NOMO-1 (cell line): ENCODE measurements around the gene SLC27A4.

Experiments used
- DNase-seq, 2 experiments: peaks; one replicate each; lab custom pipeline; 2025; ENCODE audit not compliant: unreplicated experiment in 2 of 2; lab: John Stamatoyannopoulos, UW

The SLC27A4 gene

GRCh38 chr9:128339761-128340690 is at the start of gene SLC27A4:
SLC27A4 (plus strand) TSS chr9:128340527; CDS start chr9:128343133, 2,606 bp downstream.
- DNase-seq = peak; percentile 77 to 91

- DNase-seq = no peak
Measured at GRCh38 chr9:128292009-128292408, 48.3 kb upstream of the SLC27A4 start.

GRCh38 chr9:128293091-128293490 is 47.2 kb upstream of the SLC27A4 start:
- DNase-seq = no peak

- no peak for DNase-seq
Measured at GRCh38 chr9:128294142-128294541, 46.2 kb upstream of the SLC27A4 start.

- DNase-seq = no peak
Measured at GRCh38 chr9:128296340-128297220, 43.7 kb upstream of the SLC27A4 start.

GRCh38 chr9:128297221-128297773 is 43.0 kb upstream of the SLC27A4 start:
- no peak for DNase-seq

- DNase-seq = no peak
Measured at GRCh38 chr9:128298535-128299482, 41.5 kb upstream of the SLC27A4 start.

GRCh38 chr9:128304136-128304970 is 36.0 kb upstream of the SLC27A4 start:
- no peak for DNase-seq

- DNase-seq = no peak
Measured at GRCh38 chr9:128304971-128305288, 35.4 kb upstream of the SLC27A4 start.

GRCh38 chr9:128309551-128309950 is 30.8 kb upstream of the SLC27A4 start:
- no peak for DNase-seq

GRCh38 chr9:128310461-128310860 is 29.9 kb upstream of the SLC27A4 start:
- DNase-seq = no peak

- no peak for DNase-seq
Measured at GRCh38 chr9:128314697-128315096, 25.6 kb upstream of the SLC27A4 start.

- no peak for DNase-seq
Measured at GRCh38 chr9:128316421-128316820, 23.9 kb upstream of the SLC27A4 start.

GRCh38 chr9:128317629-128318028 is 22.7 kb upstream of the SLC27A4 start:
- DNase-seq = no peak

- no peak for DNase-seq
Measured at GRCh38 chr9:128321343-128321742, 19.0 kb upstream of the SLC27A4 start.

- DNase-seq = no peak
Measured at GRCh38 chr9:128321879-128322403, 18.4 kb upstream of the SLC27A4 start.

- DNase-seq = peak; percentile 93
Measured at GRCh38 chr9:128322404-128323211, 17.7 kb upstream of the SLC27A4 start, which contains the start of the genes COQ4 and TRUB2. COQ4 (plus strand) TSS chr9:128322839; CDS start chr9:128322859, 20 bp downstream. TRUB2 (minus strand) TSS chr9:128322447; CDS start chr9:128322408, 39 bp downstream.

- DNase-seq = peak in 1 of 2 experiments; percentile 9
Measured at GRCh38 chr9:128323212-128323730, 17.1 kb upstream of the SLC27A4 start.
